GM19372 (cell line): ENCODE data around the gene TRIM51.
"Not testable (repeated sequence)": the region's sequence is repeated elsewhere in the genome, so short reads cannot be mapped to it uniquely, and the experiment has no call there.

Experiments used
- ATAC-seq: cut with Tn5 transposase; IDR thresholded peaks from one replicate; pipeline ENCODE4 v1.9.1; 2021; ENCODE audit warnings: mild to moderate bottlenecking, low read depth, moderate library complexity; ENCODE audit not compliant: unreplicated experiment

TRIM51 gene, protein sequence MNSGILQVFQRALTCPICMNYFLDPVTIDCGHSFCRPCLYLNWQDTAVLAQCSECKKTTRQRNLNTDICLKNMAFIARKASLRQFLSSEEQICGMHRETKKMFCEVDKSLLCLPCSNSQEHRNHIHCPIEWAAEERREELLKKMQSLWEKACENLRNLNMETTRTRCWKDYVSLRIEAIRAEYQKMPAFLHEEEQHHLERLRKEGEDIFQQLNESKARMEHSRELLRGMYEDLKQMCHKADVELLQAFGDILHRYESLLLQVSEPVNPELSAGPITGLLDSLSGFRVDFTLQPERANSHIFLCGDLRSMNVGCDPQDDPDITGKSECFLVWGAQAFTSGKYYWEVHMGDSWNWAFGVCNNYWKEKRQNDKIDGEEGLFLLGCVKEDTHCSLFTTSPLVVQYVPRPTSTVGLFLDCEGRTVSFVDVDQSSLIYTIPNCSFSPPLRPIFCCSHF

GRCh38 chr11:55882997-55883396 lies at the start of gene TRIM51:
TRIM51 (plus strand) TSS chr11:55883297; CDS start chr11:55885429, 2,132 bp downstream.
- ATAC-seq = not testable (repeated sequence)

GRCh38 chr11:55838452-55838851 lies 44.6 kb upstream of the TRIM51 start, which contains the start of gene OR5D16:
OR5D16 (plus strand) TSS chr11:55838752; CDS start chr11:55838752, 0 bp downstream.
- ATAC-seq = no peak

- ATAC-seq = no peak
These were observed 35.6 kb upstream of the TRIM51 start for GRCh38 chr11:55847453-55847852.

DNA sequence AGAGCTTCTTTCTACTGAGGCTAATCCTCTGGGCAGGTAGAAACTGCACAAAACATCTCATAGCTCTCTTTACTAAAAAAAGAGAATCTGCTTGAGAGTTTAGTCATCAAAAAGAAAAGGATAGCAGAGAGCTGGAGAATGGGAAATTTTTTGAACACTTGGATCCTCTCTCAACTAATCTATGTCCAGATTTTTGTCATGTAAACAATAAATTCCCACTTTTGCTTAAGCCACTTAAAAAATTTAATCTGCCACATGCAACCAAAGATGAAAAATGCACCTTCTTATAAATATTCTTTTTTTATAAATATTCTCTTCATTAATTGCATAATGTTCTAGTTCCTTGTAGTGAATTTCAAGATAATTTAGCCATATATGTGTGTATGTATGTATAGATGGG lies 34.1 kb upstream of the TRIM51 start:
- no peak for ATAC-seq

DNA sequence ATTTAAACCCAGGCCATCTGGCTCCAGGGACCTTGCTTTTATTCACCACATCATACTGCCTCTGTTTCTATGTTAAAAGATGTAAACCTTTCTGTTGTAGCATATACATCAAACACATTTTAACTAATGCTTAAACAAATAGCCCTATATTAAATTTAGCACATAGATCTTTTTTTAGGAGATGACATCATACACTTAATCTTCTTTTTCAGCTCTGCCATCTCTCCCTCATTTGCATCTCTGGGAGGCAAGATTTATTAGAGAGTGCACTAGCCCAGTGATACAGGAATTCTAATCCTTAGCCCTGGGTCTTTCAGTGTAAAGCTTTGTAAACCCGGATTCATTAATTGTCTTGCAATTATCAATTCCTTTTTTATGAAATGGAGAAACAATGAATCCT lies 31.0 kb upstream of the TRIM51 start:
- no peak for ATAC-seq

- no peak for ATAC-seq
These were observed 28.4 kb upstream of the TRIM51 start for GRCh38 chr11:55854704-55855103.

DNA sequence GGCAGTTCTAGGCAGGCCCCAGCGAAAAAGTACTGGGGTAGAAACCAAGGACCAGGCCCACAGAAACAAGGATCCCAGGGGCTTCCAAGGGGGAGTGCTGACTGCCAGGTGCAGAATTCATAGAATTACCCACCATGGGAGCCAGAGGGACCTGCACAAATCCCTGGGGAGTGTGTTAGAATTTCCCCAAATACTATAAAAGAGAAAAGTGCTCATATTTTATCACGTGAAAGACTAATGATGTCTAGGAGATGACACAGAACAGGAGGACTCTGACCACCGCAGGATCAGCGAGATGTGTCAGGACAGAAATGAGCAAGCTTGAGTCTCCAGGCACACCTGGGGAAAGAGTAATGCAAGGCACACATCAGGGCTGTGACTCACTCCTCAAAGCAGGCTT lies 15.7 kb upstream of the TRIM51 start:
- ATAC-seq = not testable (repeated sequence)

DNA sequence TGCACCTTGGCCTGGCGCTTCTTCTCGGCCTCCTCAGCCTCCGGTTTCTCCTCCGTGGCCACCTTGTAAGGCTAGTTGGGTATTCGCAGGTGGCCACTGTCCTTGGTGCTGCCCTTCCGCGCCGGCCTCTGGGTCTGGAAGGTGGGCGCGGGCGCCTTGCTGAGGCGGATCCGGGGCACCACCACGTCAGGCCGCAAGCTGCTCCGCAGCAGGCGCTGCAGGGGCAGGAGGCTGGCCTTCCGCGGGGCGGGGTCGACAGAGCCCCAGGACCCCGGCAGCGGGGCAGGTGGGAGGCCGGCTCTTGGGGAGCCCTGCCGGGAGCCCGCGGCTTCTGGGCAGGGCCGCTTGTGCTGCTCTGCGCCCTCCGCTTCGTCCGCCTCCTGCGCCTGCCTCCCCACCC lies 10.4 kb upstream of the TRIM51 start:
- not testable (repeated sequence) for ATAC-seq

DNA sequence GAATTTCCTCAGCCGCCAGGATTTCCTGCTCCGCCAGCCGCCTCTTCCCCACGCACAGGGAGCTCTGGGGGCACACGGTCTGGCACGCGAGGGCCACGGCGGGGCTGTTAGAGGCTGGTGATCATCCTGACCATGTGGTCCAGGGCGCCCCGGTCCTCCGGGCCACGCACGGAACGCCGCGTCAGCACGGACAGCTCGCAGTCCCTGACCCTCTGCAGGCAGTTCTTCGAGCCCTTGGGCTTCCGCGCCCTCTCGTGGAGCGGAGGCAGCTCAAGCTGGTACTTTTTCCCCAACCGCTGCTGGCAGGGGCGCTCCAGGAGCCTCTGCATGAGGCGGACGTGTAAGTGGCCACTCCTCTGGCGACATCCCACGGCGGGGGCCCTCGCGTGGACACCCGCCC lies 10.0 kb upstream of the TRIM51 start:
- not testable (repeated sequence) for ATAC-seq

- not testable (repeated sequence) for ATAC-seq
These were observed 1.9 kb downstream of the TRIM51 start for GRCh38 chr11:55884995-55885394.

- ATAC-seq = not testable (repeated sequence)
These were observed 2.4 kb downstream of the TRIM51 start for GRCh38 chr11:55885481-55885880.

DNA sequence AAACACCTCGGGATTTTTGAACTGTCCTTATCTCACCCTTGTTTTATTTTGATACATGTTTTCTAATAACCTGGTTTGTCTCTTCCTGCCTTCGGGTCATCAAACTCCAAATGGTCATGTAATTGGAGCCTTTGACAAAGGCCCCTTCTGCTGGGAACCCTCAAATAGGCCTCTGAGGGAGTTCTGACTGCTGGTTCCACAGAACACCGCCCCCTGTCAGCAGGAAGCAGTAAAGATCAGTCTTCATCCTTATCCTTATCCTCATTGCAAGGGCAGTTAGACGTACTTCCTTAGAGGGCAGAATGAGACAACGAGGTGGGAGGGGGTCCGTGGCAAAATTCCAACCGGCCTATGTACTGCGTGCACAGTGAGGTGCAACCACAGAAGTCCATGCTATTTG lies 12.1 kb downstream of the TRIM51 start:
- ATAC-seq = no peak

GRCh38 chr11:55902308-55902707 lies 19.2 kb downstream of the TRIM51 start:
- no peak for ATAC-seq

DNA sequence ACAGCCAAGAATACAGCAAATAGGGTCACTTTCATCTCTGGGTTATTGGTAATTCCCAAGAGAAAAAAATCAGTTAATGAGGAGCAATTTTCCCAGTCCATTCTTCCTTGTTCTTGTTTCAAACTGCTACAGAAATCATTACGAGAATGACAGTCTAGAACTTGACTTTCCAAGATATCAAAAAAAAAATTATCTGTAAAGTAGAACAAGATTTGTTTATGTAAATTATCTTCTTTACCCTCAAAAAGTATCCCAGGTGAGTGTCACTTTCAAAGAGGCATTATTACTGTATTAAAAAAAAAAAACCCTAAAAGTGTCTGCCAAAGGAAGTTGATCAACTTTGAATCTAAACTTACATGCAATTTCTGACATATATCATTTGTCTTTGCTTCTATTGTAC lies 31.4 kb downstream of the TRIM51 start, which contains the start of gene OR5W2:
Gene OR5W2, minus strand, starts transcription at position 101 of the 400 bp plus-strand sequence. Its CDS starts 0 bp downstream, at position 101.
- no peak for ATAC-seq

DNA sequence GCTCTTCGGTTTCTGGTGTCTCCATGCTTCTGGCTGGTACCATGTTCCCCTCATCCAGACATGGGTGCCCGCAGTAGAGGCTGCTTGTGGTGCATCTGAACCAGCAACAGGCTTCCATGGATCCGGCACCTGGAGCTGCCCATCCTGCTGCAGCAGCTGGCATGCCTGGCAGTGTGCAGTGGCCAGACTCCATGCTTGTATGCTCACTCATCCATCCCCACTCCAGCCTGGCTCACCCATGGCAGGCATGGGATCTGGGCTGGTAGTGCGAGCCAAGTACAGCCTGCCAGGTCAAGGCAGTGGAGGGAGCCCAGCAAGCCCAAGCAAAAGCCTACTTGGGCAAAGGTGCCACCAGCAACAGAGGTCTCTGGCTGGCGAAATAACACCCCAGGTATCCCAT lies 37.4 kb downstream of the TRIM51 start:
- no peak for ATAC-seq

- no peak for ATAC-seq
These were observed 53.2 kb downstream of the TRIM51 start, which contains the start of gene OR5I1 for GRCh38 chr11:55936300-55936699. OR5I1 (minus strand) TSS chr11:55936400; CDS start chr11:55936400, 0 bp downstream.
